H9 (cell line): ENCODE data around the gene TIMM8B. TPM values are rescaled to one million over a fixed set of nuclear protein-coding genes. Genes with fewer than 3 reads are reported as not detected.
A peak's percentile ranks its signal among the peaks of the same experiment; 100 is the strongest.

Experiments used
- DNase-seq: peaks from one replicate; pipeline ENCODE4 v3.0.0-alpha.2; 2017
- H2AFZ ChIP-seq: one replicate; pipeline ENCODE4 v1.6.1; 2013; ENCODE audit warnings: mild to moderate bottlenecking, low read length, control low read depth, moderate library complexity
- H2AK5ac ChIP-seq: 2 replicates; pipeline ENCODE4 v1.6.1; 2013; ENCODE audit warnings: low read length, control low read depth, mixed read lengths; ENCODE audit not compliant: insufficient read length
- H2BK120ac ChIP-seq: one replicate; pipeline ENCODE4 v1.6.1; 2013; ENCODE audit warnings: low read depth, mild to moderate bottlenecking, low read length, control low read depth, inconsistent platforms; ENCODE audit not compliant: poor library complexity, severe bottlenecking
- H2BK12ac ChIP-seq: 2 replicates; pipeline ENCODE4 v1.6.1; 2013; ENCODE audit warnings: low read length, control low read depth, mixed read lengths, low read depth; ENCODE audit not compliant: insufficient read length
- H2BK15ac ChIP-seq: 2 replicates; pipeline ENCODE4 v1.6.1; 2013; ENCODE audit warnings: low read depth, low read length, control low read depth
- H2BK20ac ChIP-seq: one replicate; pipeline ENCODE4 v1.6.1; 2013; ENCODE audit warnings: low read depth, mild to moderate bottlenecking, low read length, control low read depth, inconsistent platforms; ENCODE audit not compliant: poor library complexity, severe bottlenecking
- H2BK5ac ChIP-seq: 2 replicates; pipeline ENCODE4 v1.6.1; 2013; ENCODE audit warnings: low read length, control low read depth, mixed read lengths; ENCODE audit not compliant: insufficient read length
- H3K14ac ChIP-seq: 2 replicates; pipeline ENCODE4 v1.6.1; 2013; ENCODE audit warnings: low read length, control low read depth; ENCODE audit not compliant: insufficient read depth
- H3K18ac ChIP-seq: 2 replicates; pipeline ENCODE4 v1.6.1; 2013; ENCODE audit warnings: low read depth, mild to moderate bottlenecking, mixed read lengths, low read length, control low read depth; ENCODE audit not compliant: insufficient read length
- H3K23ac ChIP-seq: 2 replicates; pipeline ENCODE4 v1.6.1; 2013; ENCODE audit warnings: low read length, control low read depth, mixed read lengths, low read depth; ENCODE audit not compliant: insufficient read length
- H3K23me2 ChIP-seq: 2 replicates; pipeline ENCODE4 v1.6.1; 2013; ENCODE audit warnings: low read depth, mild to moderate bottlenecking, mixed read lengths, low read length, control low read depth; ENCODE audit not compliant: insufficient read length, poor library complexity, severe bottlenecking
- H3K27ac ChIP-seq: 2 replicates; pipeline ENCODE4 v1.5.1; 2013; ENCODE audit warnings: low read length, control low read depth, mixed read lengths, low read depth; ENCODE audit not compliant: insufficient read length
- H3K27me3 ChIP-seq: 2 replicates; pipeline ENCODE4 v1.6.1; 2013; ENCODE audit warnings: low read length, control low read depth, inconsistent platforms; ENCODE audit not compliant: insufficient read depth
- H3K4ac ChIP-seq: 2 replicates; pipeline ENCODE4 v1.6.1; 2013; ENCODE audit warnings: low read depth, mild to moderate bottlenecking, control low read depth, inconsistent platforms, low read length, moderate library complexity
- H3K4me1 ChIP-seq: 2 replicates; pipeline ENCODE4 v1.6.1; 2013; ENCODE audit warnings: low read length, control low read depth, inconsistent platforms; ENCODE audit not compliant: insufficient read depth
- H3K4me2 ChIP-seq: 2 replicates; pipeline ENCODE4 v1.6.1; 2013; ENCODE audit warnings: low read length, control low read depth, mixed read lengths; ENCODE audit not compliant: insufficient read length, insufficient read depth
- H3K56ac ChIP-seq: 2 replicates; pipeline ENCODE4 v1.6.1; 2013; ENCODE audit warnings: low read depth, mild to moderate bottlenecking, mixed read lengths, low read length, control low read depth; ENCODE audit not compliant: insufficient read length
- H3K79me1 ChIP-seq: 2 replicates; pipeline ENCODE4 v1.6.1; 2013; ENCODE audit warnings: low read depth, mild to moderate bottlenecking, moderate library complexity, low read length, control low read depth, inconsistent platforms; ENCODE audit not compliant: insufficient read depth, poor library complexity, severe bottlenecking
- H3K79me2 ChIP-seq: 2 replicates; pipeline ENCODE4 v1.6.1; 2013; ENCODE audit warnings: low read length, control low read depth, inconsistent platforms; ENCODE audit not compliant: insufficient read depth
- H3K9ac ChIP-seq: 2 replicates; pipeline ENCODE4 v1.6.1; 2013; ENCODE audit warnings: low read length, control low read depth, mixed read lengths; ENCODE audit not compliant: insufficient read length; ENCODE audit errors: extremely low read depth
- H3K9me3 ChIP-seq: one replicate; pipeline ENCODE4 v1.6.1; 2013; ENCODE audit warnings: low read depth, low read length, inconsistent platforms; ENCODE audit not compliant: control insufficient read depth
- H3T11ph ChIP-seq: one replicate; pipeline ENCODE4 v1.6.1; 2013; ENCODE audit warnings: mild to moderate bottlenecking, low read length, control low read depth, inconsistent platforms
- H4K20me1 ChIP-seq: one replicate; pipeline ENCODE4 v1.6.1; 2013; ENCODE audit not compliant: control insufficient read depth, insufficient read length, insufficient read depth
- H4K5ac ChIP-seq: 2 replicates; pipeline ENCODE4 v1.6.1; 2013; ENCODE audit warnings: low read depth, mild to moderate bottlenecking, mixed read lengths, low read length, control low read depth; ENCODE audit not compliant: insufficient read length
- H4K8ac ChIP-seq: replicated peaks from 2 replicates; pipeline ENCODE4 v1.6.1; 2013; ENCODE audit warnings: low read length, control low read depth, mixed read lengths, low read depth; ENCODE audit not compliant: insufficient read length
- H4K91ac ChIP-seq: 2 replicates; pipeline ENCODE4 v1.6.1; 2013; ENCODE audit warnings: low read depth, mild to moderate bottlenecking, moderate library complexity, mixed read lengths, low read length, control low read depth; ENCODE audit not compliant: insufficient read length
- H3K27ac Mint-ChIP-seq, 3 experiments: 2 replicates in 2 of 3; 3 replicates in 1 of 3; pipeline ENCODE4 v1.8.0; 2020 to 2021; ENCODE audit warnings: mixed read lengths in 3 of 3, mild to moderate bottlenecking in 1 of 3, moderate library complexity in 1 of 3
- H3K27me3 Mint-ChIP-seq: 2 replicates; pipeline ENCODE4 v1.8.0; 2021; ENCODE audit warnings: low read depth, mild to moderate bottlenecking, moderate library complexity, mixed read lengths
- H3K36me3 Mint-ChIP-seq, 3 experiments: 2 replicates in 2 of 3; 3 replicates in 1 of 3; pipeline ENCODE4 v1.8.0; 2020 to 2021; ENCODE audit warnings: low read depth in 3 of 3, mixed read lengths in 3 of 3; ENCODE audit not compliant: insufficient read depth in 1 of 3
- H3K4me1 Mint-ChIP-seq, 2 experiments: 2 replicates each; pipeline ENCODE4 v1.8.0; 2020; ENCODE audit warnings: mixed read lengths in 2 of 2
- H3K4me3 Mint-ChIP-seq, 2 experiments: 2 replicates in 1 of 2; 3 replicates in 1 of 2; pipeline ENCODE4 v1.8.0; 2020 to 2021; ENCODE audit warnings: mild to moderate bottlenecking in 2 of 2, mixed read lengths in 2 of 2, moderate library complexity in 1 of 2
- H3K9me3 Mint-ChIP-seq, 2 experiments: 2 replicates in 1 of 2; 3 replicates in 1 of 2; pipeline ENCODE4 v1.8.0; 2020; ENCODE audit warnings: mild to moderate bottlenecking in 2 of 2, mixed read lengths in 2 of 2, moderate library complexity in 1 of 2
- CTCF ChIP-seq: fragments of 200-600 bp; sonication (generic); conservative IDR thresholded peaks from 3 replicates; pipeline ENCODE4 v1.8.0; 2021; ENCODE audit warnings: antibody characterized with exemption, mild to moderate bottlenecking
- WGBS: extraction: QIAGEN DNeasy Blood & Tissue Kit; methylation state at CpG from one replicate; pipeline ENCODE4 v1.1.7; 2013; ENCODE audit warnings: missing lambda C conversion rate, low lambda C conversion rate, mixed read lengths; ENCODE audit not compliant: insufficient read length; ENCODE audit errors: extremely low coverage; 5-methylcytosine and 5-hydroxymethylcytosine counted together
- total RNA-seq: library from RNA; stranded (reverse); gene quantifications from 2 replicates; pipeline ENCODE4 v1.2.1, GENCODE V29; 2021

TIMM8B gene
- total RNA-seq, 1 experiment from 2014 or later, result 84.4 TPM

- peaks cover 15 to 77% (median 55%) of the 10 kb centered on the region in 3 experiments; a peak in 6 of 7 replicates for H3K36me3 Mint-ChIP-seq
Observed at GRCh38 chr11:112058103-112058502, 28.5 kb downstream of the TIMM8B start.

More at GRCh38 chr11:112058103-112058502, 28.5 kb downstream of the TIMM8B start:
- Histone ChIP-seq H2BK120ac (no peak overlapping the region), H3K79me1 (no peaks in the 10 kb centered on the region), H3T11ph (no peak overlapping the region), H2BK12ac (no peak overlapping the region), H2AK5ac (no peak overlapping the region), H2AFZ (no peak overlapping the region), H3K9ac (no peak overlapping the region), H4K8ac (no peak overlapping the region), H3K9me3 (no peaks in the 10 kb centered on the region), H4K20me1 (no peaks in the 10 kb centered on the region), H3K23ac (no peak overlapping the region), H3K4me1 (no peaks in the 10 kb centered on the region), H4K5ac (no peak overlapping the region), H2BK15ac (no peak overlapping the region), H3K27me3 (no peaks in the 10 kb centered on the region), H3K27ac (no peak overlapping the region), H3K18ac (no peak overlapping the region), H3K4ac (no peak overlapping the region), H3K56ac (no peak overlapping the region), H4K91ac (no peak overlapping the region), H3K14ac (no peak overlapping the region), H3K79me2 (no peaks in the 10 kb centered on the region), H3K4me2 (no peak overlapping the region), H2BK20ac (no peak overlapping the region), H3K23me2 (no peaks in the 10 kb centered on the region), H2BK5ac (no peak overlapping the region)
- peak overlapping the region in 1 of 3 experiments; percentile 44; a peak in 1 of 7 replicates for H3K27ac Mint-ChIP-seq
- H3K9me3 Mint-ChIP-seq, result no peaks in the 10 kb centered on the region
- TF ChIP-seq CTCF, result no peak
- H3K27me3 Mint-ChIP-seq, result no peaks in the 10 kb centered on the region
- WGBS, result no CpG with 5 or more reads among the region's 1 CpG
- H3K4me1 Mint-ChIP-seq, result no peaks in the 10 kb centered on the region
- no peak overlapping the region for H3K4me3 Mint-ChIP-seq
- DNase-seq, result no peak
